Prostate gland (tissue), 2 donors: ENCODE measurements around the gene CDC14B. TPM values are rescaled to one million over a fixed set of nuclear protein-coding genes. Genes with fewer than 3 reads are reported as not detected.

Experiments
- DNase-seq: peaks from one replicate; pipeline ENCODE4 v3.0.0-alpha.2; 2019; ENCODE audit warnings: low spot score
- H3K27ac ChIP-seq, 2 donors: fragments of 200-600 bp; sonication (generic); 2 replicates each; pipeline ENCODE4 v1.5.1; 2017 to 2019
- H3K27me3 ChIP-seq: fragments of 200-600 bp; sonication (generic); replicated peaks from 2 replicates; pipeline ENCODE4 v1.5.1; 2019; ENCODE audit not compliant: insufficient read depth
- H3K36me3 ChIP-seq, 2 donors: fragments of 200-600 bp; sonication (generic); 1 replicate in 1 of 2; 2 replicates in 1 of 2; pipeline versions ENCODE4 v1.5.1 to v1.8.1; 2017 to 2019
- H3K4me1 ChIP-seq: fragments of 200-600 bp; sonication (generic); replicated peaks from 2 replicates; pipeline ENCODE4 v1.5.1; 2019
- H3K4me3 ChIP-seq, 2 donors: fragments of 200-600 bp; sonication (generic); 2 replicates each; pipeline ENCODE4 v1.5.1; 2017 to 2019
- H3K9me3 ChIP-seq: fragments of 200-600 bp; sonication (generic); 2 replicates; pipeline ENCODE4 v1.5.1; 2017
- CTCF ChIP-seq, 4 experiments: fragments of 200-600 bp in 2 of 4; fragments of 450-650 bp in 2 of 4; sonication (generic) in 2 of 4; IDR thresholded peaks; 1 replicate in 3 of 4; 2 replicates in 1 of 4; pipeline ENCODE4 v1.5.1; 2016 to 2019; ENCODE audit warnings: antibody characterized with exemption in 4 of 4, mild to moderate bottlenecking in 2 of 4, moderate library complexity in 2 of 4
- POLR2A ChIP-seq: fragments of 450-650 bp; IDR thresholded peaks from one replicate; pipeline ENCODE4 v1.6.1; 2016; ENCODE audit warnings: antibody characterized with exemption, mild to moderate bottlenecking
- POLR2AphosphoS5 ChIP-seq: sonication (generic); formaldehyde crosslinking; IDR thresholded peaks from one replicate; pipeline ENCODE4 v1.6.1; 2017; ENCODE audit warnings: antibody characterized with exemption
- WGBS: methylation state at CpG from one replicate; pipeline ENCODE4 v1.1.5; 2018; 5-methylcytosine and 5-hydroxymethylcytosine counted together
- intact Hi-C: fragments of 100-400 bp; cut with DNase I; formaldehyde crosslinking; loops from one replicate; pipeline ENCODE4 v1.14.2; 2022
- total RNA-seq, 2 donors: library from RNA; depleted of rRNA; stranded (reverse); fragments of >200 nt; gene quantifications; one replicate each; pipeline ENCODE4 v1.1.0, GENCODE V29; 2016

The CDC14B gene
- total RNA-seq, 2 donors from 2014 or later, result 27.0 to 34.7 TPM

DNA sequence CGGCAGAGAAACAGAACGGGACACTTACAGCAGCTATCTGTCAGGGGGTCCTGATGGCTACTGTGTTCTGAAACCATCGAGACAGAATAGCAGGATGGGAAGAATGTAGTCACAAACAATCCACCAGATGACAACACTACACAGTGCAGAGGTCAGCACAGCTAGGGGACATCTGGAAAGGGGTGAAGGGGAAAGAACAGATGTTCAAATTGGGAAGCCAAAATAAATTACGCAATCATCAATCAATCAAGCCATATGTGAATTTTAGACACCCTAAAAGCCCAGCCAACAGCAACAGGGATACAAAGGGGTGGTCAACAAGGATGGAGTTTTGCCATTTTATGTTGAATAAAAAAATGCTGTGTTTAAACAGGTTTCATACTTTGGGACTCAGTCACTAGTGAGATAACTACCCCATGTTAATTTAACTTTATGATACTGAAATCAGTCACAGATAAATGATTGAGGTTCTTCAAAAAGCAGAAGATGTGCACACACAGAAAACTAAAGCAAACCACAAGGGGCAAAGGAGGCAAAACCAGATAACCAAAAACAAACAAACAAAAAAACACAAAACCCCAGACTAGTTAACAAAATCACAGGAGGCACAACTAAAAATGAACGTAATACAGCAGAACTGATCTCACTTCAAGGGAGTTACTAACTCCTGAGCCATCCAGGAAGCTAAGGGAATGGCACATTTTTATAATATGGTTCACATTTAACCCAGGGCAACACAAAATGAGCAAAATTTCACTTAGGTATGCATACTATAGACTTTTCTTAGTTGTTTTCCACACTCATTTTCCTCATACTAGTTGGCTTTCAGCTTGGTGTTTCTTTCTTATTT is 103.8 kb downstream of the CDC14B start:
- Histone ChIP-seq H3K36me3 (no peaks in the 10 kb centered on the region), H3K27me3 (no peaks in the 10 kb centered on the region), H3K4me3 (no peak overlapping the region), H3K27ac (no peak overlapping the region), H3K9me3 (no peaks in the 10 kb centered on the region), H3K4me1 (no peaks in the 10 kb centered on the region)
- TF ChIP-seq POLR2AphosphoS5 (no peak), POLR2A (no peak), CTCF (IDR thresholded peaks at IDR 0.05) (no peak)
- no peak for DNase-seq
- intact Hi-C loops, result no loop called here
- WGBS, result 84% methylated on average over 5 of the region's 5 CpGs

GRCh38 chr9:96514800-96515158 is 104.9 kb downstream of the CDC14B start:
- H3K27me3 ChIP-seq, result no peaks in the 10 kb centered on the region
- H3K27ac ChIP-seq, result no peak overlapping the region
- no peaks in the 10 kb centered on the region for H3K9me3 ChIP-seq
- H3K36me3 ChIP-seq, result no peaks in the 10 kb centered on the region
- intact Hi-C loops, result no loop called here
- 62% methylated on average over 3 of the region's 3 CpGs for WGBS
- TF ChIP-seq CTCF (IDR thresholded peaks at IDR 0.05), result no peak
- no peak for TF ChIP-seq POLR2AphosphoS5
- no peak for TF ChIP-seq POLR2A
- no peaks in the 10 kb centered on the region for H3K4me1 ChIP-seq
- no peak for DNase-seq
- H3K4me3 ChIP-seq, result no peak overlapping the region

- Histone ChIP-seq H3K27me3 (no peaks in the 10 kb centered on the region), H3K36me3 (no peaks in the 10 kb centered on the region), H3K9me3 (no peaks in the 10 kb centered on the region), H3K4me3 (no peak overlapping the region), H3K4me1 (no peaks in the 10 kb centered on the region), H3K27ac (no peak overlapping the region)
- 63% methylated on average over 9 of the region's 9 CpGs for WGBS
- intact Hi-C loops, result no loop called here
- no peak for TF ChIP-seq CTCF (IDR thresholded peaks at IDR 0.05)
- TF ChIP-seq POLR2AphosphoS5, result no peak
- no peak for TF ChIP-seq POLR2A
- DNase-seq, result no peak
Measured at GRCh38 chr9:96514108-96514799, 105.4 kb downstream of the CDC14B start.

GRCh38 chr9:96513622-96514021 is 106.0 kb downstream of the CDC14B start:
- TF ChIP-seq POLR2A (no peak), POLR2AphosphoS5 (no peak), CTCF (IDR thresholded peaks at IDR 0.05) (no peak)
- Histone ChIP-seq H3K36me3 (no peaks in the 10 kb centered on the region), H3K27me3 (no peaks in the 10 kb centered on the region), H3K9me3 (no peaks in the 10 kb centered on the region), H3K4me1 (no peaks in the 10 kb centered on the region), H3K27ac (no peak overlapping the region), H3K4me3 (no peak overlapping the region)
- WGBS, result 97% methylated on average over 5 of the region's 5 CpGs
- DNase-seq, result no peak
- intact Hi-C loops, result no loop called here
